HG02623 (cell line): ENCODE results near the gene AVL9.
"Not testable (repeated sequence)": the region's sequence is repeated elsewhere in the genome, so short reads cannot be mapped to it uniquely, and the experiment has no call there.

Experiments
- ATAC-seq: cut with Tn5 transposase; IDR thresholded peaks from one replicate; pipeline ENCODE4 v1.9.1; 2021; ENCODE audit warnings: moderate library complexity; ENCODE audit not compliant: unreplicated experiment

AVL9 gene

DNA sequence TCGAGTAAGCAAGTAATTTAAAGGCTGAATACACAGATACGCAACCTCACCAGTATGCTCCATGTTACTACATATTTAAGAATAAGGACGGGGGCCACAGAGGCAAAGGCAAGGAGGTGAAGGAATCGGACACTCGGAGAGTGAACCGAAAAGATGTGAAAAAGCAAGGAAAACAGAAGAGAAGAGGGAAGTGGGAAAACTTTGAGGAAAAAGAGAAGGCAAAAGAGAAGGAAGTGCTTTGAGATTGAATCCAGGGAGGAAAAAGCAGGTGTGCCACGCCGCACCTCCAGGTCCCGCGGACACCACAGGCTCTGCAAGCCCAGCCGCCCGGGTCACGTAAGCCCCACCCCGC is 367 bp upstream of the AVL9 start:
- peak; percentile 5 for ATAC-seq

DNA sequence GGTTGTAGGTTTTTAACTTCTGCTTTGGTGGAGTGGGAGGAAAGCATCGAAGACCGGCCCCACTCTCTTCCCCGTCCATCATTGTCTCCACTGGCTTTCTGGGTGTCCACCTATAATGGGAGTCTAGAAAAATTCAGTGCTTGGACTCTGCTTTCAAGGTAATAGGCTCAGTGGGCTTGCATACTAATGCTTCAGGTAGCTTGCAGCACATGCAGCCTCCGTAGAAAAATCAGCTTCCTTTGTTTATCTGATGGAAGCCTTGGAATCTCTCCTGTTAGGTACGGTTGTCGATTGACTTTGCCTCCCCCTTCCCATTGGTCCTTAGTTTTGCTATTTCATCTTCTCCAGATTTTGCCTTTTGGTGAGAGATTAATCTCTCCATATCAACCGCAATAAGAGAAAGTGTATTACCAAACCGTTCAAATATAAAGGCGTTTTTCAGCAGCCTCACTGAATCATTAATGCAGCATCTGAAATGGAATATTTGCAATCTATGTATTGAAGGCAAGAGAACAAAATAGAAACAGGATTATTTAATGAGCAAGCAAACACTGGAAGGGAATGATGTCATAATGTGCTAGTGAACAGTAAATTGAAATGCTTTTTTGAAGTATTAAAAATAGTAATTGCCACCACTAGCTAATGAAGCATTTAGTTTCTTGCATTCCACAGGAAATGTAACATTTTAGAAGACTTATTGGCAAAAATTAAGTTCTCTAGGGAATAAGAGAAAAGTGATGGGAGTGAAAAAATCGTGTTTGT is 944 bp downstream of the AVL9 start:
- ATAC-seq: no peak

DNA sequence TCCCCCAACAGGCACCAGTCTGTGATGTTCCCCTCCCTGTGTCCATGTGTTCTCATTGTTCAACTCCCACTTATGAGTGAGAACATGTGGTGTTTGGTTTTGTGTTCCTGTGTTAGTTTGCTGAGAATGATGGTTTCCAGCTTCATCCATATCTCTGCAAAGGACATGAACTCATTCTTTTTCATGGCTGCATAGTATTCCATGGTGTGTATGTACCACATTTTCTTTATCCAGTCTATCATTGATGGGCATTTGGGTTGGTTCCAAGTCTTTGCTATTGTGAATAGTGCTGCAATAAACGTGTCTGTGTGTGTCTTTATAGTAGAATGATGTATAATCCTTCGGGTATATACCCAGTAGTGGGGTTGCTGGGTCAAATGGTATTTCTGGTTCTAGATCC is 4.5 kb downstream of the AVL9 start:
- ATAC-seq: not testable (repeated sequence)

GRCh38 chr7:32500216-32500615 is 4.9 kb downstream of the AVL9 start:
- not testable (repeated sequence) for ATAC-seq

GRCh38 chr7:32500922-32501341 is 5.6 kb downstream of the AVL9 start:
- peak; percentile 72 for ATAC-seq

GRCh38 chr7:32501522-32501921 is 6.2 kb downstream of the AVL9 start:
- ATAC-seq: no peak

GRCh38 chr7:32502728-32503127 is 7.4 kb downstream of the AVL9 start:
- no peak for ATAC-seq

GRCh38 chr7:32506266-32507054 is 11.2 kb downstream of the AVL9 start:
- ATAC-seq: no peak

DNA sequence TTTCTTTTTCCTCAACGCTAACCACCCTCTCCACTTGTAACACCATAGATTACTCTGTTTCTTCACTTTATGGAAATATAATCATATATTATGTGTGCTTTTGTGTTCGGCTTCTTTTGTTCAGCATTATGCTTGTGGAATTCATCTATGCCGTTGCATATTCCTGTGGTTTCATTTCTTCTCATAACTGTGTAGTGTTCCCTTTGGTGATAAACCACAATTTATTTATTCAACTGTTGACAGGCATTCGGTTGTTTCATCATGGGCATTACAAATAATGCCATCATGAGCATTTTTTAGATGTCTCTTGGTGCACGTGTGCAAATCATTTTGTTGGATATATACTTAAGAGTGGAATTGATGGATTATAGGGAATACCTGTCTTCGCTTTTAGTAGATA is 12.1 kb downstream of the AVL9 start:
- ATAC-seq: no peak

DNA sequence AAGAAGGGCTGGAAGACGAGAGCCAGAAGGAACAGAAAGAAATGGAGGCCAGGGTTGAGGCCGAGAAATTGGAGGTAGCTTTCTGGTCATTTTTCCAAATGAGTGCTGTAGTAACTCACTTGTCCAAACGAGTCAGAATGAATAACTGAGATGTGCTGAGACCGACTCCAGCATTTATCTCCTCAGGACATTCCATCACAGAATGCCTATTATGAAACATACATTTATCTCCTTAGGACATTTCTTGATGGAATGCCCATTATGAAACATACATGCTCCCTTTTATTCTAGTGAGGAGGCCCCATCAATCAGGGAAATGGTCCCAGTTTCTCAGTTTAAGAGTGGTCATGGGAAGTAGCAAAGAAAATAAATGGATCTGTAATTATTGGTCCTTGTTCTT is 16.5 kb downstream of the AVL9 start:
- no peak for ATAC-seq

- no peak for ATAC-seq
Measured at GRCh38 chr7:32513210-32513609, 17.9 kb downstream of the AVL9 start.

- peak; percentile 79 for ATAC-seq
Measured at GRCh38 chr7:32515890-32516550, 20.7 kb downstream of the AVL9 start.

DNA sequence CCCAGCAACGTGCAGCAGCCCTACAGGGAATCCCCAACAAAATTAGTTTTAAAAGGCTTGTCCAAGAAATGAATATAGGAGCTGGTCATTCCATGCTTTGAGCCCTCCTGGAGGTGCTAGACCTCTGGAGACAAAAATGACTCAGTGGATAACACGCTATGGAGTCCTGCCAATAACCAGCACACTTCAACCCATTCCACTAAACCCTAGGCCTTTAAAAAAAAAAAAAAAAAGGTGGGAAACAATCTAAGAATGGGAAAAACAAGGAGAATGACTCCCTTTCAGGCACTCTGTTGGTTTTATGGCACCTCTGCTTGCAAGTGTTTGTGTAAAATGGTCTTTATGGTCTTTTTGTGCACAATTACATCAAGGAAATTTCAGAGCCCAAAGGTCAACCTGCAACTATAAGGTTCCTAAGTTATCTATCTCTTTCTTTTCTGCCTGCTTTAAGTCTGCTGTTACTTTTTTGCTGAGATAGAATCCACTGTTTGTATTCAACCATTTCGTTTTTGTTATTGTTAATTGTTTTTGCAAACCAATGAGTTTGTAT is 21.3 kb downstream of the AVL9 start:
- ATAC-seq: no peak

DNA sequence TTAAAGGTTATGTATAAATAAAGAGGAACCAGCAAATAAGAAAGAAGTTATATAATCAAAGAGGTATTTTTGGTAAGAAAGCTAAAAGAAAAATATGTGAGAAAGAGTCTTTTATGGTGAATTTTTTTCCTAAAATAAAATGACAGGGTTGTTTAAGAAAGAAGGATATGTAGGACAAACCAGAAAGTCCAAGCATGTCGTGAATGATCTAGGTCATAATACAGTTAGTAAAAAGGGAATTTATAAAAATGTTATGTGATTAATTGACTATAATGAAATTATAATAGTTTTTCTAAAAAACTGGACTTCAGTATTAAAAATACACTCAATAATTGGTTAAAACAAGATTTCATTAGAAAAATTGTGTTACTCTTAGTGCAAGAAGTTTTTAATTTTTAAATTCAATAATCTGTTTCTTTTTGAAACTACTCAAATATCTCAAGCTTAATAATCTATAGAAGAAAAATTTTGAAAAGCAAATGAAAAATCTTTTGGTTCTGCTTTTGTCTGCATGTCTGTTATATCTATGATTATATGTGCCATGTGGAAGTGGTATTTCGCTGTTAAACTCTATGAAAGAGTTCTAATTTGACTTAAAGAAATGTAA is 23.3 kb downstream of the AVL9 start:
- ATAC-seq: no peak

DNA sequence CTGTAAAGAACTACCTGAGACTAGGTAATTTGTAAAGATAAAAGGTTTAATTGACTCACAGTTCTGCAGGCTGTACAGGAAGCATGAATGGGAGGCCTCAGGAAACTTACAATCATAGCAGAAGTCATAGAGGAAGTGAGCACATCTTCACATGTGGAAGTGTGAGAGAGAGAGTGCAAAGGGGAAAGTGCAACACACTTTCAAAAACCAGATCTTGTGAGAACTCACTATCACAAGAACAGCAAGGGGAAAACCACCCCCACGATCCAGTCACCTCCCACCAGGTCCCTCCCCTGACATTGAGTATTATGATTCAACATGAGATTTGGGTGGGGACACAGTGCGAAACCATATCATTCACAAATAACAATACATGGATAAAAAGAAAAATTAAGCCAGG is 24.5 kb downstream of the AVL9 start:
- ATAC-seq: no peak

- ATAC-seq: no peak
Measured at GRCh38 chr7:32522746-32523530, 27.6 kb downstream of the AVL9 start.

- no peak for ATAC-seq
Measured at GRCh38 chr7:32524631-32525030, 29.3 kb downstream of the AVL9 start.

GRCh38 chr7:32525839-32526238 is 30.6 kb downstream of the AVL9 start:
- no peak for ATAC-seq

DNA sequence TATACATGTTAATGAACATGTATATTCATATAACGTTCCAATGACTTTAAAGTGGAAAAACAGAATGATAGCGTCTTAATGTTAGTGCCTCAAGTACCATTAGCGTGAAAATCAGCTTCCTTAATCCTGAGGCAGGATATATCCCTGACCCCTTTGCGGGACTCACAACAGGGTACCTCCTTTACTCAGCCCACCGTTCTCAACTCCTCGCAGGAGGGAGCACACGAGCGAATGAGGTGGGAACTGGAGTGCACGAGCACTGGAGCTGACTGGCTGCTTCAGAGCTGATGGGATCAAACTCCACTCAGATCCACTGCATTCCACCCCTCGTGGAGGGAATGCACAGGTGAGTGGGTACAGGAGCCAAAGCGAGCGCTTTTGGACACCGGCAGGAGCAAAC is 36.1 kb downstream of the AVL9 start:
- ATAC-seq: no peak

GRCh38 chr7:32532086-32532485 is 36.8 kb downstream of the AVL9 start:
- ATAC-seq: no peak
